A549 treated with AZD9567 at 1 μM for 4 hours (cell line): Measurements from ENCODE around the gene TFDP2. TPM values are rescaled to one million over a fixed set of nuclear protein-coding genes. Genes with fewer than 3 reads are reported as not detected.

ENCODE experiments used
- total RNA-seq: library from RNA; stranded (reverse); fragments of 200-300 nt; extraction: Qiagen RNA extraction; gene quantifications from 5 replicates; pipeline ENCODE4 v1.2.3, GENCODE V29; 2022; ENCODE audit not compliant: insufficient read depth

TFDP2 gene, protein sequence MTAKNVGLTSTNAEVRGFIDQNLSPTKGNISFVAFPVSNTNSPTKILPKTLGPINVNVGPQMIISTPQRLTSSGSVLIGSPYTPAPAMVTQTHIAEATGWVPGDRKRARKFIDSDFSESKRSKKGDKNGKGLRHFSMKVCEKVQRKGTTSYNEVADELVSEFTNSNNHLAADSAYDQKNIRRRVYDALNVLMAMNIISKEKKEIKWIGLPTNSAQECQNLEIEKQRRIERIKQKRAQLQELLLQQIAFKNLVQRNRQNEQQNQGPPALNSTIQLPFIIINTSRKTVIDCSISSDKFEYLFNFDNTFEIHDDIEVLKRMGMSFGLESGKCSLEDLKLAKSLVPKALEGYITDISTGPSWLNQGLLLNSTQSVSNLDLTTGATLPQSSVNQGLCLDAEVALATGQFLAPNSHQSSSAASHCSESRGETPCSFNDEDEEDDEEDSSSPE
- total RNA-seq, result 13.3 to 34.5 TPM (median 17.9 TPM) in 5 replicates

DNA sequence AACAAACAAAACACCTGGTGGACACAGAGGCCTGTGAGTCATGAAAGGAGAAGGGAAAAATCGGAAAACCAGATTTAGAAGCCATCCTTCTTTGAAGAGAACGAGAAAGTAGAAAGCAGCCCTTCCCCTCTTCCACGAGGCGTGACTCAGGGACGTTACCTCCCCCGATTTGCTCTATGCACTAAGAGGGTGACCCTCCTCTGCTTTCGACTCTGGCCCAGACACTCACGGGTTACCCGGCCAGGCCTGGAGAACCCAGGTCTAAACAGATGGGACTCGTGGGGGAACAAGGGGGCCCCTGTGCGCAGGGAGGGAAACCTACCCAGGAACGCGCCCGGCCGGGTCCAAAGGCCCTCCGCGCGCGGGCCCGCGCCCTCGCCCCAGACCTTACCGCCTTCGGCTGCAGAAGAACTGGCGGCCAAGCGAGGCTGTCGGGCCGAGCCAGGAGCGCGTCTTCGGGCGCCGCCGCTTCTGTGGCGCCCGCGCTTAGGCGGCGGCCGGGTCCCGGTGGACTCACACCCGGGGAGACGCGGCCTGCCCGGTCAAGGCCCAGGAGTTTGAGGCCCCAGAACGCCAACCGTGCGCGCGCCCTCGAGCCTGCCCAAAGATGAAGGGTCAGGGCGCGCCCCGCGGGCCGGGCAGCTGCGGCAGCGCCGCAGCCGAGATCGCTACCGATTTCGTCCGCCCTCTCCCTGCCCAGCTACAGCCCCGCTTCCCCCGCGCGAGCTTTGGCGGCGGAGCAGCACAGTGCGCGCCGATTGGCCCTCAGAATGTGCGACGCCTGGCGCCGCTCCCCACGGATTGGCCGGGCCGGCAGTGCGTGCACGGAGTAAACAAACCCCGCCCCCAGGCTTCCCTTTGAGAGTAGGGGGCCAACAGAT lies at the start of gene TFDP2:
TSS of gene TFDP2 (minus strand) at position 753 of the 881 bp plus-strand sequence. CDS start 47,795 bp downstream, outside the sequence.

Other genes with a start within 250 kb of the TFDP2 start
- gene GK5, start 76.0 kb upstream of the TFDP2 start, total RNA-seq, result 5.1 to 14.7 TPM (median 7.9 TPM) in 5 replicates